ENCODE data around the gene CACNA1I.

The CACNA1I gene

GRCh38 chr22:39652990-39653786, 82.6 kb downstream of the CACNA1I start:
- DNase-seq, result no peak

DNA sequence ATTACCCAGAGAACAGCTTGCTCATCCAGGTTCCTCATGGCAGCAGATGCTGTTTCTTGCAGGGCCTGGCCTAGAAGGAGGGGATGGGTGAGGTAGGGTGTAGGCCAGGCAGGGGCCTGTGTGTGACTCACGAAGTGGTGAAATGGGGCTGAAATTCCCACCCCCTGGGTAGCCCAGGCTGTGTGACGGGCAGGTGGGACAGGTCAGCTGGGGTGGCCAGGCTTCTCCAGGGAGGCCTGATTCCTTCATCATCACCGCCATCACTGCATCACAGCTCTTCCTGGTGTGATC, 83.2 kb downstream of the CACNA1I start:
- no peak for DNase-seq

GRCh38 chr22:39654131-39654926, 83.8 kb downstream of the CACNA1I start:
- DNase-seq, result no peak

- DNase-seq, result no peak
These were observed 84.5 kb downstream of the CACNA1I start for GRCh38 chr22:39655004-39655579.

DNA sequence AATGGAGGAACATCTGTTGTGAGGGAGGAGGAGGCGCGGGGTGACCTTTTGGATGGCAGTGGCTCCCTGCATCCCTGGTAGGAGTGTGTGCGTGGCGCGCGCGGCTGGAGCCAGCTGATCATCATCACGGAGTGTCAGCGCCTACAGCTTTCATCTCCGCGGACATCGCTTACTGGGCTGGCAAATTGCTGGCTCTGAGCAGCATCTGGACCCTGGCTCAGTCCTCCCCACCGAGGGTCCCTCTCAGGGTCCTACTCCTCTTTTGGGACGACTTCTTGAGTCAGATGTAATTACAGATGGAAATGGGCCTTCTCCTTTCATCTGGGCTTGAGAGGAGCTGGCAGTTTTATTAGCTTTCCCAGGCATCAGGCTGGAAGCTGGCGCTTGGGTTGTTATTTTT, 85.3 kb downstream of the CACNA1I start:
- DNase-seq, result no peak

DNA sequence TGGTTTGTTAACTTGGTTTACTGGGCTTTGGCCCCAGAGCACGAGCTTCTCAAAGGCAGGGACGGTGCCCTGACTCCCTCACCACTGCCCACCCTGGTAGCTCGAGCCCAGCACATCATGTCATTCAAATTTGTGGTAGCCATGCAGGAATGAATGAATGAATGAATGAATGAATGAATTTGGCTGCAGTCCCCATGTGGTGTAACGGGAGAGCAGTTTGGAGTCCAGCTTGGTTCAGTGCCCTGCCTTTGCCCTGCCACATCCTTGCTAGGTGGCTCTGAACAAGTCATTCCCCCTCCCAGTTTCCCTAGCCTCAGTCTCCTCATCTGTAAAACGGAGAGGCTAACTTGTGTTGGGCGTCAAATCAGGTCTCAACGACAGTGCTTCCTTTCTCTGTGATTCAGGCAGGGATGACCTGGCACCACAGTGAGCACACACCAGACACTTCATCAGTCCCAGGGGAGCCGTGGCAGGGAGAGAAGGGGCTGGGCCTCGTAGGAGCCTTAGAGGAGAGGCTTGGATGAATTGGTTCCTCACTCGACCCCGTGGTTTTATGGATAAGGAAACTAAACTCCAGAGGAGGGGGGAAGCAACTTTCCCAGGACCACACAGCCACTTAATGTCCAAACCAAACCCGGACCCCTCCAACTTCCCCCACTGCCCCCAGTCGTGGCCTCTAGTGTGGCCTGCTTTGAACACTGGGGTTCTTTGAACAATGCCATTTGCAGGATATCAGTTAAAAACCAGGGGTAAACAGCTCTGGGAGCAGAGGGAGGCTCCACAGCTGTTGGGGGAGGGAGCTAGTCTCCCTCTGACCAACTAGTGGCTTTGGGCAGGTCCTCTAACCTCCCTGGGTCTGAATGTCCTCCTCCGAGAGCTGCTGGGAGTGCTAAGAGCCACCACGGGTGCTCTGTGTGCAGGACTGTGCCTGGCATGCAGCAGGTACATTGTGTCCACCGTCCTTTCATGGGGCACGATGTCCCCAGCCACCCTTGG, 86.2 kb downstream of the CACNA1I start:
- no peak for DNase-seq

- DNase-seq, result no peak
These were observed 87.8 kb downstream of the CACNA1I start for GRCh38 chr22:39658367-39658766.

GRCh38 chr22:39658806-39659463, 88.4 kb downstream of the CACNA1I start:
- no peak for DNase-seq

DNA sequence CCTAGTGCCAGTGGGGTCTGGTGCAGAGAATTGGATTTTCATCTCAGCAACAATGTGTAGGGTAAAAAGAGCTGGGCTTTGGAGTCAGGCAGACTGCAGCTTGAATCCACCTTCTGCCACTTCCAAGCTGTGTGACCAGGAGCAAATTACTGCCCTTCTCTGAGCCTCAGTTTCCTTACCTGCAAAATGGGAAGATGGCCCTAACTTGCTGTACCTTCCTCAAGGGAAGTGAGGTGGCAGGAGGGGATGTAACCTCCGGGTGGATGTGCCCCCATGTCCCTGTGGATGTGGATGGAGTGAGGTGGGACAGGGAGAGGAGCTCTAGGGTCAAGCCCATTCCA, 90.9 kb downstream of the CACNA1I start:
- no peak for DNase-seq

- DNase-seq, result peak in 1 of 3 donors; percentile 14
These were observed 91.5 kb downstream of the CACNA1I start for GRCh38 chr22:39661842-39662685.

DNA sequence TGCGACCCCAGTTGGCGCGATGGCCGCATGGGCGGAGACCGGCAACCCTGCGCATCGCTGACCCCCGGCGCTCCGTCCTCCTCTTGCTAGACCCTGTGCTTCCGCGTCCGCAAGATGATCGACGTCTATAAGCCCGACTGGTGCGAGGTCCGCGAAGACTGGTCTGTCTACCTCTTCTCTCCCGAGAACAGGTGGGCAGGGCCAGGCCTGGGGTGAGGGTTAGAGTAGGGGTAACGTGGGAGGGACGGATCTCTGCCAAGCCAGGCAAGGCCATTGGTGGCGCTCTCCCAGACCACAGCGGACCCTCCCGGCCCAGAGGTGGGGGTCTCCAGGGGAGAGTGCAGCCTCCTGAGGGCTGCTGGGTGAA, 92.1 kb downstream of the CACNA1I start:
- no peak for DNase-seq

DNA sequence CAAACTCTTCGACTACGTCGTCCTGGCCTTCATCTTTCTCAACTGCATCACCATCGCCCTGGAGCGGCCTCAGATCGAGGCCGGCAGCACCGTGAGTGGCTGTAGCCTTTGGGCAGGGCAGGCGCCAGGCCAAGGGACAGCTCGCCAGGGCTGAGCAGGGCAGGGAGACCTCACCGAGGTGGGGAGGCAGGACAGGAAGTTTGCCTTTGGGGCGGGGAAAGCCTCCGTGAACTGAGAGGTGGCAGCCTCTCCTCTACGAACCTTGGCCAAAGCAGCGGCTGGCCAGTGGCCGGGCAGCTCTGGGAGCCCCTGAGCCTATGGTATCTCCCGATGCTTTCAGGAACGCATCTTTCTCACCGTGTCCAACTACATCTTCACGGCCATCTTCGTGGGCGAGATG, 93.2 kb downstream of the CACNA1I start:
- DNase-seq, result no peak

- DNase-seq, result peak in 2 of 3 donors; percentile 8 to 26
These were observed 94.1 kb downstream of the CACNA1I start for GRCh38 chr22:39664485-39665200.

- no peak for DNase-seq
These were observed 94.7 kb downstream of the CACNA1I start for GRCh38 chr22:39665229-39665628.

- no peak for DNase-seq
These were observed 95.3 kb downstream of the CACNA1I start for GRCh38 chr22:39665661-39666431.

DNA sequence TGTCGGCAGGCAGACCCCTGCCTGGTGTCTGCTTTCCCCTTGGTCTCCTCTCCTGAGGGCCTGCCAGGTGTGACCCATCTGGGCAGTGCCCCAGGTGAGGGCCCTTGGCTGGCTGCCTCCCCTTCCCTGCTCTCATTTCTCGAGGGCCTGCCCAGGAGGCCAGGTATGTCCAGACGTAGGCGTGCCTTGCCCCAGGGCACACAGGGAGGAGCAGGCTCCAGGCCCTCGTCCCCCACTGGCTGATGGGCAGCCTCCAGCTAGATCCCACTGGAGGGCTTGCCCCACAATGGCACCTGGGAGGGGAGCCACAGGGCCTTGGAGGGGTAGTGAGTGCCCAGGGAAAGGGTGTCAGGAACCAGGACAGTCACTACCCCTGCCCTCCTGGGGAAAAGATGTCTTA, 95.9 kb downstream of the CACNA1I start:
- DNase-seq, result no peak

DNA sequence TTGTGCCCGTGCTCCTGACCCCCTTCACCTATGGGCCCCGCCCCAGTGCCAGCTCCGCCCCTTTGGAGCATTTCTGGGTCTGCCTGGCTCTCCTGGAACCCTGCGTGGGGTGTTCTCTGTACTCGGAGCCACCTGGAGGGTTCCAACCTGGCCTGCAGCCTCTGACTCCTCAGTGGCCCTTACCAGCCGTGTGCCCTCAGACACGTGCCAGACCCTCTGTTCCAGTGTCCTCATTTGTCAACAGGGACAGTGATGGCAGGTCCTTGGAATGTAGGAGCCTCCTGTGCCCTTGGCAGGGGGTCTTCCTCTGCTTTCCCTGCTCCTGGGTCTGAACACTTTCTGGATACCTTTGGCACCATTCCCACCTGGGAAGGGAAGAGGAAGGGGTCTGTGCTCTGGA, 96.4 kb downstream of the CACNA1I start:
- no peak for DNase-seq

DNA sequence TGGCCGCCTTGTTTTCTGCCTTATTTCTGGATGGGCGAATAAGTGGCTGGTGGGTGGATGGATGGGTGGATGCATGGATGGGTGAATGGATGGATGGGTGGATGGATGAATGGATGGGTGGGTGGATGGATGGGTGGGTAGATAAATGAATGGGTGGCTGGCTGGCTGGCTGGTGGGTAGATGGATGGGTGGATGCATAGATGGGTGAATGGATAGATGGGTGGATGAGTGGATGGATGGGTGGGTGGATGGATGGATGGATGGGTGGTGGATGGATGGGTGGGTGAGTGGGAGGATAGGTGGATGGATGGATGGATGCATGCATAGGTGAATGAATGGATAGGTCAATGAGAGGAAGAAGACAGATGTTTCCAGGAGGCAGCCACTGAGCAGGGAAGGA, 98.9 kb downstream of the CACNA1I start:
- no peak for DNase-seq

GRCh38 chr22:39671936-39672335, 101.4 kb downstream of the CACNA1I start:
- no peak for DNase-seq

DNA sequence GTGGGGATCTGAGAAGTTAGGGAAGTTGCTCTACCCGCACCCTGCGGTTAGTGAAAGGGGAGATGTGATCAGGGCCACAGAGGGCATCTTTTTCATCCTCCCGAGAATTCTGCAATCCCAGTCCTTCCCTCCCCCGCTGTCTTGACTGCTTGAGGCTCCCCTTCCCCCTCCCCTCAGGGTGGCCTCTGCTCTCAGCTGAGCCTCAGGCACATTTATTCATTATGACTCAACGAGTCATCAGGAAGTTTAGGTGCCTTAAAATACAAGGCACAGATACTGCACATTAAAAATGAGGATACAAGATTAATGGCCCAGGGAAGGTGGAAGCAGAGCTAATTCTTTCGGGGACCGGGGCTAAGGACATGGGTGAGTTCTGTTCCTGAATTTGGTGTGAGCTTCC, 104.0 kb downstream of the CACNA1I start:
- no peak for DNase-seq

All from suppressor macrophage treated with lipopolysaccharide for 1 hour (primary cell).